Suprapubic skin (tissue), 3 donors: ENCODE data around the gene LAMTOR4.

Experiments
- CTCF ChIP-seq, 2 donors: fragments of 200-600 bp in 1 of 2; fragments of 450-650 bp in 1 of 2; sonication (generic) in 1 of 2; IDR thresholded peaks; one replicate each; pipeline ENCODE4 v1.5.1; 2016 to 2019; ENCODE audit warnings: antibody characterized with exemption in 2 of 2, mild to moderate bottlenecking in 1 of 2, moderate library complexity in 1 of 2
- POLR2A ChIP-seq, 2 donors: fragments of 450-650 bp; IDR thresholded peaks; one replicate each; pipeline ENCODE4 v1.6.1; 2017; ENCODE audit warnings: antibody characterized with exemption in 2 of 2, mild to moderate bottlenecking in 2 of 2, moderate library complexity in 2 of 2

- TF ChIP-seq CTCF (IDR thresholded peaks at IDR 0.05) (no peak), POLR2A (IDR thresholded peaks at IDR 0.05) (no peak)
Measured at GRCh38 chr7:100141555-100141949, 7.2 kb upstream of the LAMTOR4 start.
